Raji (cell line): ENCODE data around the gene EXOSC1.

Source experiments
- POLR2A ChIP-seq: IDR thresholded peaks from 2 replicates; pipeline ENCODE4 v1.6.1; 2011; ENCODE audit warnings: low read depth, low read length, control low read depth; ENCODE audit not compliant: insufficient read depth

The EXOSC1 gene

GRCh38 chr10:97427571-97428179 lies 18.1 kb downstream of the EXOSC1 start:
- no peak for TF ChIP-seq POLR2A

- TF ChIP-seq POLR2A: no peak
Measured at GRCh38 chr10:97426776-97427570, 18.8 kb downstream of the EXOSC1 start.

- TF ChIP-seq POLR2A: peak; percentile 86
Measured at GRCh38 chr10:97425964-97426775, 19.6 kb downstream of the EXOSC1 start, which contains the start of gene PGAM1. TSS of gene PGAM1 (plus strand) at chr10:97426191. CDS start at chr10:97426308, 117 bp downstream.

GRCh38 chr10:97416565-97416964 lies 29.2 kb downstream of the EXOSC1 start:
- no peak for TF ChIP-seq POLR2A

GRCh38 chr10:97412891-97413304 lies 32.9 kb downstream of the EXOSC1 start:
- no peak for TF ChIP-seq POLR2A

- no peak for TF ChIP-seq POLR2A
Measured at GRCh38 chr10:97411406-97411805, 34.4 kb downstream of the EXOSC1 start.

GRCh38 chr10:97408496-97408992 lies 37.3 kb downstream of the EXOSC1 start:
- no peak for TF ChIP-seq POLR2A

GRCh38 chr10:97407952-97408248 lies 37.9 kb downstream of the EXOSC1 start:
- no peak for TF ChIP-seq POLR2A

- 0 out of 2 replicates have a peak, but pooled peaks have one; percentile 22 for TF ChIP-seq POLR2A
Measured at GRCh38 chr10:97407211-97407951, 38.4 kb downstream of the EXOSC1 start.

- TF ChIP-seq POLR2A: no peak
Measured at GRCh38 chr10:97406064-97406463, 39.7 kb downstream of the EXOSC1 start.

- TF ChIP-seq POLR2A: no peak
Measured at GRCh38 chr10:97404044-97404443, 41.8 kb downstream of the EXOSC1 start.

GRCh38 chr10:97401455-97401919 lies 44.3 kb downstream of the EXOSC1 start:
- no peak for TF ChIP-seq POLR2A

- TF ChIP-seq POLR2A: peak; percentile 88
Measured at GRCh38 chr10:97400665-97401454, 44.9 kb downstream of the EXOSC1 start, which contains the start of gene RRP12. TSS of gene RRP12 (minus strand) at chr10:97401340. CDS start at chr10:97401231, 109 bp downstream.
